IMR-90 (cell line): ENCODE results near the gene CAST. TPM values are rescaled to one million over a fixed set of nuclear protein-coding genes. Genes with fewer than 3 reads are reported as not detected.
A peak's percentile ranks its signal among the peaks of the same experiment; 100 is the strongest.

ENCODE experiments used
- ATAC-seq: fragments of 200-7000 bp; cut with Tn5 transposase; 2 replicates; pipeline ENCODE4 v1.9.1; 2020; ENCODE audit warnings: low read depth, mild to moderate bottlenecking, moderate library complexity
- BruUV-seq: library from RNA; stranded (reverse); fragments of 400-500 nt; replicated peaks from 2 replicates; lab custom pipeline; 2021; lab: Mats Ljungman, UMichigan
- CTCF ChIA-PET: fragments of 300-600 bp; formaldehyde crosslinking; extraction: SDS; loops from one replicate; lab custom pipeline; 2021; ENCODE audit warnings: antibody characterized with exemption; lab: Yijun Ruan, JAX
- POLR2A ChIA-PET: fragments of 300-600 bp; sonication (Branson Sonifier 250); formaldehyde crosslinking; loops from one replicate; lab custom pipeline; 2022; ENCODE audit warnings: antibody characterized with exemption; ENCODE audit not compliant: unreplicated experiment; lab: Charles Lee
- DNase-seq: peaks from one replicate; pipeline ENCODE4 v3.0.0; 2013
- H2AFZ ChIP-seq: replicated peaks from 2 replicates; pipeline ENCODE3; 2013; ENCODE audit warnings: low read length, mild to moderate bottlenecking; ENCODE audit not compliant: poor library complexity
- H2AK5ac ChIP-seq: 2 replicates; pipeline ENCODE4 v1.6.1; 2013; ENCODE audit warnings: low read depth, low read length, inconsistent platforms
- H2AK9ac ChIP-seq: replicated peaks from 2 replicates; pipeline ENCODE3; 2013; ENCODE audit warnings: mild to moderate bottlenecking, low read depth, low read length, moderate library complexity; ENCODE audit not compliant: poor library complexity
- H2BK120ac ChIP-seq: 2 replicates; pipeline ENCODE4 v1.6.1; 2013; ENCODE audit warnings: low read depth, low read length, inconsistent platforms
- H2BK15ac ChIP-seq: 3 replicates; pipeline ENCODE4 v1.6.1; 2013; ENCODE audit warnings: low read depth, low read length, inconsistent platforms
- H2BK20ac ChIP-seq: 2 replicates; pipeline ENCODE4 v1.6.1; 2013; ENCODE audit warnings: low read depth, mild to moderate bottlenecking, inconsistent platforms, low read length, moderate library complexity
- H2BK5ac ChIP-seq: 2 replicates; pipeline ENCODE4 v1.6.1; 2013; ENCODE audit warnings: mild to moderate bottlenecking, low read depth, low read length, inconsistent platforms; ENCODE audit not compliant: poor library complexity, severe bottlenecking
- H3K14ac ChIP-seq: replicated peaks from 2 replicates; pipeline ENCODE4 v1.6.1; 2013; ENCODE audit warnings: low read depth, low read length, inconsistent platforms
- H3K18ac ChIP-seq: 2 replicates; pipeline ENCODE4 v1.6.1; 2013; ENCODE audit warnings: low read depth, low read length, control low read depth
- H3K23ac ChIP-seq: 2 replicates; pipeline ENCODE4 v1.6.1; 2013; ENCODE audit warnings: low read depth, low read length, inconsistent platforms
- H3K27ac ChIP-seq: 2 replicates; pipeline ENCODE4 v1.5.1; 2013; ENCODE audit warnings: mild to moderate bottlenecking, control low read depth, low read length; ENCODE audit not compliant: insufficient read depth
- H3K27me3 ChIP-seq: 2 replicates; pipeline ENCODE4 v1.6.1; 2013; ENCODE audit warnings: low read length; ENCODE audit not compliant: control insufficient read depth, insufficient read depth
- H3K36me3 ChIP-seq: 2 replicates; pipeline ENCODE4 v1.6.1; 2013; ENCODE audit warnings: low read length, mixed read lengths; ENCODE audit not compliant: control insufficient read depth, insufficient read depth
- H3K4ac ChIP-seq: 2 replicates; pipeline ENCODE4 v1.6.1; 2013; ENCODE audit warnings: low read depth, low read length, inconsistent platforms
- H3K4me1 ChIP-seq: 2 replicates; pipeline ENCODE4 v1.6.1; 2013; ENCODE audit warnings: low read length, mixed read lengths; ENCODE audit not compliant: control insufficient read depth, insufficient read depth
- H3K4me2 ChIP-seq: 2 replicates; pipeline ENCODE4 v1.6.1; 2013; ENCODE audit warnings: low read depth, mild to moderate bottlenecking, control low read depth, low read length, moderate library complexity
- H3K4me3 ChIP-seq: 2 replicates; pipeline ENCODE4 v1.5.1; 2013; ENCODE audit warnings: low read depth, mild to moderate bottlenecking, control low read depth, low read length, moderate library complexity; ENCODE audit not compliant: insufficient read depth
- H3K56ac ChIP-seq: 2 replicates; pipeline ENCODE4 v1.6.1; 2013; ENCODE audit warnings: low read length, inconsistent platforms; ENCODE audit not compliant: insufficient read depth; ENCODE audit errors: extremely low read depth
- H3K79me1 ChIP-seq, 2 experiments: 2 replicates each; pipeline ENCODE4 v1.6.1; 2013; ENCODE audit warnings: low read length in 2 of 2, inconsistent platforms in 1 of 2, low read depth in 1 of 2
- H3K9ac ChIP-seq: 2 replicates; pipeline ENCODE4 v1.6.1; 2013; ENCODE audit warnings: low read depth, low read length, control low read depth
- H3K9me1 ChIP-seq: 2 replicates; pipeline ENCODE4 v1.6.1; 2013; ENCODE audit warnings: low read length, inconsistent platforms; ENCODE audit not compliant: insufficient read depth
- H3K9me3 ChIP-seq: 2 replicates; pipeline ENCODE4 v1.6.1; 2013; ENCODE audit warnings: low read length; ENCODE audit not compliant: control insufficient read depth, insufficient read depth
- H4K20me1 ChIP-seq: 2 replicates; pipeline ENCODE4 v1.6.1; 2013; ENCODE audit warnings: low read length, inconsistent platforms; ENCODE audit not compliant: insufficient read depth
- H4K5ac ChIP-seq: 2 replicates; pipeline ENCODE4 v1.6.1; 2013; ENCODE audit warnings: mild to moderate bottlenecking, low read depth, low read length, control low read depth
- H4K8ac ChIP-seq, 2 experiments: 2 replicates each; pipeline ENCODE4 v1.6.1; 2013; ENCODE audit warnings: low read depth in 2 of 2, low read length in 2 of 2, control low read depth in 1 of 2, inconsistent platforms in 1 of 2
- H4K91ac ChIP-seq: 2 replicates; pipeline ENCODE4 v1.6.1; 2013; ENCODE audit warnings: low read depth, low read length, inconsistent platforms; ENCODE audit not compliant: insufficient read depth
- CHD1 ChIP-seq: IDR thresholded peaks from 2 replicates; pipeline ENCODE4 v1.6.1; 2012; ENCODE audit warnings: low read depth, low read length, improper control_type of control experiment
- WGBS, 2 experiments: methylation state at CpG; one replicate each; pipeline versions ENCODE4 v1.1.5 to v1.1.7; 2013; ENCODE audit warnings: missing lambda C conversion rate in 2 of 2; ENCODE audit not compliant: insufficient read length in 1 of 2; ENCODE audit errors: extremely low coverage in 2 of 2; 5-methylcytosine and 5-hydroxymethylcytosine counted together
- dilution Hi-C: fragments of 300-500 bp; cut with HindIII; formaldehyde crosslinking; loops from one replicate; pipeline ENCODE4 v1.14.3; 2018; ENCODE audit warnings: low sequenced_read_pairs; ENCODE audit not compliant: unreplicated experiment
- in situ Hi-C: fragments of 300-500 bp; cut with MboI; formaldehyde crosslinking; loops from 3 replicates; pipeline ENCODE4 v1.14.3; 2019; ENCODE audit warnings: low sequenced_read_pairs, inconsistent platforms, mixed read lengths
- intact Hi-C: fragments of 100-400 bp; cut with micrococcal nuclease; formaldehyde crosslinking; loops from 2 replicates; pipeline ENCODE4 v1.10.0; 2022
- polyA plus RNA-seq, 3 experiments: library from polyadenylated mRNA; depleted of rRNA; stranded (reverse); fragments of >200 nt; gene quantifications; 2 replicates each; pipeline ENCODE4 v1.2.3, GENCODE V29; 2012; ENCODE audit warnings: low replicate concordance in 1 of 3
- total RNA-seq: library from RNA; depleted of rRNA; stranded (reverse); fragments of >200 nt; gene quantifications from 2 replicates; pipeline ENCODE4 v1.2.3, GENCODE V29; 2012
- TF ChIP-seq, protein P1 (sequence below): conservative IDR thresholded peaks from 2 replicates; pipeline ENCODE4 v1.5.1; 2012; ENCODE audit warnings: mild to moderate bottlenecking, low read depth, low read length, improper control_type of control experiment

CAST gene
- total and polyA plus RNA-seq, 2 of the 4 experiments (the other 2 are of a cell fraction), result 91.3 to 128 TPM

DNA sequence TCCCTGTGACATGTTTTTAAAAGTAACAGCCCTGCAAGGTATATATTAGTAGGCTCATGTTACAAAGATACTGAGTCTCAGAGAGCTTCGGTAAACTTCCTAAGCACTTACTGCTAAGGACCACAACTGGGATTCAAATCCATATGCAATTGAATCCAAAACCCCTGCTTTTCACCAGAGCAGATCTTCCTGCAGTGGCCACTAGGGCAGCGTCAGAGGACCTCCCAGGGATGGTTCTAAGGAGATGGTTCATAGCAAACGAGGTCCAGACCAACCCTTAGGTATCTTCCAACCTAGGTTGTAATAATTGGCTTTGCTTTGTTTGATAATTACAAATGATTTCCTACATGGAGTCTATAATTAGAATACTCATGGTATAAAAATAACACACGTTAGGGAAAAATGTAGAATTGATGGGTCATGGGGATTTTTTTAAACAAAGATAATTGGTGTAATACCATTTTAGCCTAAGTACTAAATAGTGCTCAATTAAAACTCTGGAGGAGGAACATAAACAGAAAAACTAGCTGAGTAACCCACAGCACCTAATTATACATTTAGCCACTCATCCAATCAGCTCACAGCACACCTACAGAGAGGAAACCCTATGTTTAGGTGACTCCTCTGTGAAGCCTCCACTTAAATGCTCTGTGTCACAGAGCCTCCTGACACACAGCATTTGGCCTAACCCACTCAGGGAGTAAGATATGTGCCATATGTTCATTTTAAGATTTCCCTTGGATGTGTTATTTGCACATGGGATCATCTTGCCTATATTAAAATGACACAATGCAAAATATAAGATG, 10.0 kb upstream of the CAST start:
- no TSS peak for BruUV-seq
- H2BK20ac ChIP-seq, result no peak overlapping the region
- peak overlapping the region; percentile 7 for H3K14ac ChIP-seq
- no peak overlapping the region for H2AK5ac ChIP-seq
- no peaks in the 10 kb centered on the region for H3K36me3 ChIP-seq
- no peaks in the 10 kb centered on the region for H4K20me1 ChIP-seq
- H3K23ac ChIP-seq, result no peak overlapping the region
- in situ Hi-C loops (no loop called here), intact Hi-C loops (no loop called here), dilution Hi-C loops (no loop called here)
- peaks cover 17% of the 10 kb centered on the region for H3K4me1 ChIP-seq
- no peak overlapping the region for H3K27ac ChIP-seq
- no peak overlapping the region for H2BK120ac ChIP-seq
- no peak overlapping the region for H4K91ac ChIP-seq
- H3K4me2 ChIP-seq, result no peak overlapping the region
- no peak overlapping the region for H2BK5ac ChIP-seq
- no peak overlapping the region for H3K18ac ChIP-seq
- H3K9me3 ChIP-seq, result no peaks in the 10 kb centered on the region
- ATAC-seq (no peak), DNase-seq (no peak)
- no peak overlapping the region for H3K56ac ChIP-seq
- H3K9ac ChIP-seq, result no peak overlapping the region
- no peak overlapping the region for H3K4ac ChIP-seq
- ChIA-PET CTCF (interaction anchor here (0.9 kb wide), 1 partner anchor 22 kb away, joined by 3 read pairs; no protein-coding TSS in a partner anchor), POLR2A (no interaction called here)
- H2BK15ac ChIP-seq, result no peak overlapping the region
- no peak overlapping the region for H2AFZ ChIP-seq
- H3K4me3 ChIP-seq, result no peak overlapping the region
- WGBS, 2 experiments, result no CpG with 5 or more reads among the region's 4 CpGs
- no peaks in the 10 kb centered on the region for H3K27me3 ChIP-seq
- no peak overlapping the region for H4K8ac ChIP-seq
- no peak overlapping the region for H4K5ac ChIP-seq
- H3K79me1 ChIP-seq, result no peaks in the 10 kb centered on the region
- H3K9me1 ChIP-seq, result peaks cover 8% of the 10 kb centered on the region
- H2AK9ac ChIP-seq, result no peak overlapping the region
- TF ChIP-seq, protein P1, sequence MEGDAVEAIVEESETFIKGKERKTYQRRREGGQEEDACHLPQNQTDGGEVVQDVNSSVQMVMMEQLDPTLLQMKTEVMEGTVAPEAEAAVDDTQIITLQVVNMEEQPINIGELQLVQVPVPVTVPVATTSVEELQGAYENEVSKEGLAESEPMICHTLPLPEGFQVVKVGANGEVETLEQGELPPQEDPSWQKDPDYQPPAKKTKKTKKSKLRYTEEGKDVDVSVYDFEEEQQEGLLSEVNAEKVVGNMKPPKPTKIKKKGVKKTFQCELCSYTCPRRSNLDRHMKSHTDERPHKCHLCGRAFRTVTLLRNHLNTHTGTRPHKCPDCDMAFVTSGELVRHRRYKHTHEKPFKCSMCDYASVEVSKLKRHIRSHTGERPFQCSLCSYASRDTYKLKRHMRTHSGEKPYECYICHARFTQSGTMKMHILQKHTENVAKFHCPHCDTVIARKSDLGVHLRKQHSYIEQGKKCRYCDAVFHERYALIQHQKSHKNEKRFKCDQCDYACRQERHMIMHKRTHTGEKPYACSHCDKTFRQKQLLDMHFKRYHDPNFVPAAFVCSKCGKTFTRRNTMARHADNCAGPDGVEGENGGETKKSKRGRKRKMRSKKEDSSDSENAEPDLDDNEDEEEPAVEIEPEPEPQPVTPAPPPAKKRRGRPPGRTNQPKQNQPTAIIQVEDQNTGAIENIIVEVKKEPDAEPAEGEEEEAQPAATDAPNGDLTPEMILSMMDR, result peak; percentile 31; the same call in 1 of the 2 replicates
- no peak for TF ChIP-seq CHD1
